ENCODE measurements around the gene HLCS. TPM values are rescaled to one million over a fixed set of nuclear protein-coding genes. Genes with fewer than 3 reads are reported as not detected.

HLCS gene
- total RNA-seq, 1 donor from 2014 or later = 14.8 TPM

DNA sequence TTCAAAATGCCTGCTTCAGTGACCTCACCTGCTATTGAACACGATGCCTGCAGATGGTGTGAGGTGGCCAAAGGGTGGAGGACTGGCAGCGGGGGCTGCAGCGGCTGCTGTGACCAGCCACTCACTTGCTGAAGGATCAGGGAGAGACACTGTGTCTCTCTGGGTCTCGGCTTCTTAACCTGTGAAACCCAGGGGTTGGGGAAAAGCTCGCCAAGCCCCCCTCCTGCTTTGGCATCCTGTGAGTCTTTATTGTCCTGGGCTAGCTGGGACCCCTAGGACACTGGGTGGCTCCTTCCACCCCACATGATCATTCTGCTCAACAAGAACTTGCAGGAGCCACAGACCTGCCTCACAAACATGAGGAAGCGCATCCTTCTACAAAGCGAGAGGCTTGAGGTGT is 154.7 kb downstream of the HLCS start:
- H3K4me3 Mint-ChIP-seq = no peak overlapping the region
- peaks cover 5% of the 10 kb centered on the region for H3K27me3 Mint-ChIP-seq
- no peaks in the 10 kb centered on the region for H3K36me3 Mint-ChIP-seq
- H3K27ac Mint-ChIP-seq = no peak overlapping the region
- no peaks in the 10 kb centered on the region for H3K9me3 Mint-ChIP-seq
- no peak for DNase-seq (ENCODE audit: extremely low spot score, unreplicated experiment)
- TF ChIP-seq, protein P1, sequence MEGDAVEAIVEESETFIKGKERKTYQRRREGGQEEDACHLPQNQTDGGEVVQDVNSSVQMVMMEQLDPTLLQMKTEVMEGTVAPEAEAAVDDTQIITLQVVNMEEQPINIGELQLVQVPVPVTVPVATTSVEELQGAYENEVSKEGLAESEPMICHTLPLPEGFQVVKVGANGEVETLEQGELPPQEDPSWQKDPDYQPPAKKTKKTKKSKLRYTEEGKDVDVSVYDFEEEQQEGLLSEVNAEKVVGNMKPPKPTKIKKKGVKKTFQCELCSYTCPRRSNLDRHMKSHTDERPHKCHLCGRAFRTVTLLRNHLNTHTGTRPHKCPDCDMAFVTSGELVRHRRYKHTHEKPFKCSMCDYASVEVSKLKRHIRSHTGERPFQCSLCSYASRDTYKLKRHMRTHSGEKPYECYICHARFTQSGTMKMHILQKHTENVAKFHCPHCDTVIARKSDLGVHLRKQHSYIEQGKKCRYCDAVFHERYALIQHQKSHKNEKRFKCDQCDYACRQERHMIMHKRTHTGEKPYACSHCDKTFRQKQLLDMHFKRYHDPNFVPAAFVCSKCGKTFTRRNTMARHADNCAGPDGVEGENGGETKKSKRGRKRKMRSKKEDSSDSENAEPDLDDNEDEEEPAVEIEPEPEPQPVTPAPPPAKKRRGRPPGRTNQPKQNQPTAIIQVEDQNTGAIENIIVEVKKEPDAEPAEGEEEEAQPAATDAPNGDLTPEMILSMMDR (conservative IDR thresholded peaks at IDR 0.05) = no peak
- peaks cover 3% of the 10 kb centered on the region for H3K4me1 Mint-ChIP-seq (ENCODE audit: unreplicated experiment)

DNA sequence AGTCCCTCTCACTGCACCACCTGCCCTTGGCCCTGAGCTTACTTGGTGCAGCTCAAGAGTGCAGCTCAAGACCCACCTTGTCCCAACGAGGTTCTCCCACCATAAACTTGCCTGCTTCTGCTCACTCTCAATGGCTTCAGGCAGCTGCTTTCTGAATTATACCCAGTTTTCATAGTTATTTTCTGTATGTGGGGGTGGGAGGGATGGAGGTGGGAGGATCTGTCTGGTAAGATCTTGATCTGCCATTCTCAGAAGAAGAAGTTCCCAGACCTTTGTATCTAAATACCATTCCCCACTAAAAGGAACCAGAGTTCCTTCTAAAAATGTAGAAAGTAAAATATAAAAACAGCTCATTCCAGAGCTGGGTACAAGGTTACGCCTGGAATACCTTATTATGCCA is 156.0 kb downstream of the HLCS start:
- no peaks in the 10 kb centered on the region for H3K36me3 Mint-ChIP-seq
- no peak overlapping the region for H3K27ac Mint-ChIP-seq
- DNase-seq (ENCODE audit: extremely low spot score, unreplicated experiment) = no peak
- peaks cover 2% of the 10 kb centered on the region for H3K27me3 Mint-ChIP-seq
- H3K9me3 Mint-ChIP-seq = no peaks in the 10 kb centered on the region
- no peak overlapping the region for H3K4me3 Mint-ChIP-seq
- peaks cover 10% of the 10 kb centered on the region for H3K4me1 Mint-ChIP-seq (ENCODE audit: unreplicated experiment)
- TF ChIP-seq, protein P1 (conservative IDR thresholded peaks at IDR 0.05) = no peak

DNA sequence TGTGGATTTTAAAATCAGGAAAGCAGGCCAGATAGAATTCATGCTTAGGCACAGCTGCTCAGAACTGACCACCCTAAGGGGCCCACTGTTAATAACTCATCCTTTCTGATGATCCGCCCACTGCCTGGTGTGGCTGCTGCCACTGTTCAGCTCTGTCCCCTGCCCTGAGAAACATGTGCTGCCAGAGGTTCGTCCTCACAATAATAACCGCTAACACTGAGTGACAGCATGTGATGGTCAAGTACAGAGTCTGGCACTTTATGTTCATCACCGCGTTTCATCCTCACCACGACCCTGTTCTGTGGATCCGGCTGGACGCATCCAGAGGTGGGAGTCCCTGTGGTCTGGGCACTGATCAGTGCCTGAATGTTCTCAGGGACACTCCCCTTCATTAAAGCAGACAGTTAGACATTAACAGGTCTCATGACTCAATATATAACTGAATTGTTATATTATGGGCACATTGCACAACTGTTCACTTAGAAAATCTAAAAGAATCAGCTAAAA is 159.0 kb downstream of the HLCS start:
- Mint-ChIP-seq H3K27ac (no peak overlapping the region), H3K4me1 (ENCODE audit: unreplicated experiment) (peaks cover 17% of the 10 kb centered on the region), H3K4me3 (no peak overlapping the region), H3K36me3 (peaks cover 4% of the 10 kb centered on the region), H3K9me3 (no peaks in the 10 kb centered on the region), H3K27me3 (no peaks in the 10 kb centered on the region)
- TF ChIP-seq, protein P1 (conservative IDR thresholded peaks at IDR 0.05) = no peak
- DNase-seq (ENCODE audit: extremely low spot score, unreplicated experiment) = no peak

DNA sequence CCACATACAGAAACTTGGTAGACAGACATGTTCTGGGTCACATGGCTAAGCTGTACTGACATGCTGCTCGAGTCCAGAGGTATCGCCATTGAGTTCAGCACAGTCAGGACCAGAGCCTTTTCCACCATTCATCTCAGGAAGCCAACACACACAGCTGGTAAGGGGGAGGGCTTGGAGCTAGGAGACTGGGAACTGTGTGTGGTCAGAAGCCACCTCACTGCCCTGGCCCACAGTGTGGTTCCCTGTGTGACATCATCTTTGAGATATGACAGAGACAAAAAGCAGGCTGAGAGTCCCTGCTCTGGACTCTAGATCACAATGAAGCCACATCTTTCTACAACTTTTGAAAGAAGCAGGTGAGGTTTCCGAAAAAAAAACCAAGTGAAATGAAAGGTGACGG is 160.4 kb downstream of the HLCS start:
- Mint-ChIP-seq H3K4me1 (ENCODE audit: unreplicated experiment) (peaks cover 17% of the 10 kb centered on the region), H3K27me3 (no peaks in the 10 kb centered on the region), H3K27ac (no peak overlapping the region), H3K36me3 (peaks cover 4% of the 10 kb centered on the region), H3K9me3 (no peaks in the 10 kb centered on the region), H3K4me3 (no peak overlapping the region)
- TF ChIP-seq, protein P1 (conservative IDR thresholded peaks at IDR 0.05) = no peak
- no peak for DNase-seq (ENCODE audit: extremely low spot score, unreplicated experiment)

DNA sequence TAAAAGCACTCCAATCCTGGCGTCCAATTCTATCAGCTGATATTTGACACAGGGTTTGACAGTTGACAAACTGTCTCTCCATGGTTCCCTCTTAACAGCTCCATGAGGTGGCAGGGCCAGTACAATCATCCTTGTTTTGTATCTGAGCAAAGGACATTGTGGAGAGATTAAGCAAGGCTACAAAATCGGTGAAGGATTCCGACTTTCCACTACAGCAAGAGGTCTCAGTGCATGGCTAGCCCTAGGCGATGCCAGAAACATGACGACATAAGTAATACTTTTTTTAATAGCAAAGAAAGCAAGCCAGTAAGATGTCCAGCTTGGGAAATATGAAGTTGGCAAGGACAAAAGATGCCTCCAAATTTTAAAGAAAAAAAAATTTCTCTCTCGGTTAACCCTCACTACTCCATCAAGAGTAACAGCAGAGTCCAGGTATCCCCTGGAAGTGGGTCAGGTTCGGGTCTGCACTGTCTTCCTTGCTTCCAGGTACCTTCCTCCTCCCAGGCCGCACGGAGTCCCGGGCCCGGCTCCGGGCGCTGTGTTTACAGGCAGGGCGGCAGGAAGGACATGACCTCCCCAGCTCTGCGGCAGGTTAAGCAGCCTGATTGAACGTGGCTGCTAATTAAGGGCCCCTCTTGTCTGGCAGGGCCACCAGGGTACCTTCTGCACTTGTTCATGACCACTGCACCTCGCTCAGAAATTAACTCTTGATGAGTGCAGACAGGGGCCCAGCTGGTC is 161.4 kb downstream of the HLCS start:
- Mint-ChIP-seq H3K4me1 (ENCODE audit: unreplicated experiment) (peaks cover 17% of the 10 kb centered on the region), H3K36me3 (peaks cover 4% of the 10 kb centered on the region), H3K27me3 (no peaks in the 10 kb centered on the region), H3K4me3 (no peak overlapping the region), H3K27ac (no peak overlapping the region), H3K9me3 (no peaks in the 10 kb centered on the region)
- DNase-seq (ENCODE audit: extremely low spot score, unreplicated experiment) = no peak
- TF ChIP-seq, protein P1 (conservative IDR thresholded peaks at IDR 0.05) = no peak

Measured in type B pancreatic cell (in vitro differentiated cells).